Measurements from ENCODE around the gene SLC6A16.

SLC6A16 gene

GRCh38 chr19:49340069-49340864 lies 15.3 kb upstream of the SLC6A16 start:
- Histone ChIP-seq H3K4me1 (no peaks in the 10 kb centered on the region; the same call in 1 of the 2 replicates), H3K27me3 (no peaks in the 10 kb centered on the region), H3K9me3 (no peaks in the 10 kb centered on the region; the same call in 1 of the 2 replicates), H3K4me3 (ENCODE audit: low read depth, low read length) (no peak overlapping the region), H3K36me3 (no peaks in the 10 kb centered on the region)
- peak; percentile 76 for DNase-seq
- TF ChIP-seq, protein P1, sequence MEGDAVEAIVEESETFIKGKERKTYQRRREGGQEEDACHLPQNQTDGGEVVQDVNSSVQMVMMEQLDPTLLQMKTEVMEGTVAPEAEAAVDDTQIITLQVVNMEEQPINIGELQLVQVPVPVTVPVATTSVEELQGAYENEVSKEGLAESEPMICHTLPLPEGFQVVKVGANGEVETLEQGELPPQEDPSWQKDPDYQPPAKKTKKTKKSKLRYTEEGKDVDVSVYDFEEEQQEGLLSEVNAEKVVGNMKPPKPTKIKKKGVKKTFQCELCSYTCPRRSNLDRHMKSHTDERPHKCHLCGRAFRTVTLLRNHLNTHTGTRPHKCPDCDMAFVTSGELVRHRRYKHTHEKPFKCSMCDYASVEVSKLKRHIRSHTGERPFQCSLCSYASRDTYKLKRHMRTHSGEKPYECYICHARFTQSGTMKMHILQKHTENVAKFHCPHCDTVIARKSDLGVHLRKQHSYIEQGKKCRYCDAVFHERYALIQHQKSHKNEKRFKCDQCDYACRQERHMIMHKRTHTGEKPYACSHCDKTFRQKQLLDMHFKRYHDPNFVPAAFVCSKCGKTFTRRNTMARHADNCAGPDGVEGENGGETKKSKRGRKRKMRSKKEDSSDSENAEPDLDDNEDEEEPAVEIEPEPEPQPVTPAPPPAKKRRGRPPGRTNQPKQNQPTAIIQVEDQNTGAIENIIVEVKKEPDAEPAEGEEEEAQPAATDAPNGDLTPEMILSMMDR (IDR thresholded peaks at IDR 0.05; ENCODE audit: low read depth, low read length), result no peak

DNA sequence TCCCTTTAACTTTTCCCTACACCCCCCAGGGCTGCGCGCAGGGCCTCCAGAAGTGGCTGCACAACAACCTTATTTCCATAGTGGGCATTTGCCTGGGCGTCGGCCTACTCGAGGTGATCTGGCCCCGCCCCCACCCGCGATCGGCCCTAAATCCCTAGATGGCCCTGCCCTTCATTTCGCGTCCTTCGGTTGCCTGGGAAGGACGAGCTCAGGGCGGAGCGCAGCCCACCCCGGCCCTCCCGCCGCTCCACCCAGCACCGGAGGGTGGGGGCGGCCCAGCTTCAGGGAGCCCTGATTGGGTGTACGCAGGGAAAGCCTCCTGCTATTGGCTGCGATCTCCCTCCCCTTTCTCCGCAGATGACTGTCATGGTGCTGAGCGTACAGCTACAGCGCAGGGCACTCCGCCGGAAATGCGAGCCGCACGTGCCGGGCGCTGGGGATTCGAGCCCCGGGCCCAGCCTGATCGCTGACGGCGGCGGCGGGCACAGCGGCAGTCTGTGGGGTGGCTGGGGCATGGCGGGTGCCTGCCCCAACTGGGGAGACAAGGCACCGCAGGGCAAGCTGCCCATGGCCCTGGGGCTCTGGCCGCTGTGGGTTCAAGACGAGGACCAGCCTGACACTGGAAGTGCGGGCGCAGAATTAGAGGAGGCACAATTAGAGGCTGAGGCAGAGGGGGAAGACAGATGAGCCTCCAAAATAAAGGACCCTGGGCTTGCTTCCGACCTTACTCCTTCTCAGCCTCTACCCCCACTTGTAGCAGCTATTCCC lies 14.5 kb upstream of the SLC6A16 start:
- H3K4me3 ChIP-seq (ENCODE audit: low read depth, low read length), result no peak overlapping the region
- TF ChIP-seq, protein P1 (IDR thresholded peaks at IDR 0.05; ENCODE audit: low read depth, low read length), result no peak
- no peaks in the 10 kb centered on the region; the same call in 1 of the 2 replicates for H3K4me1 ChIP-seq

DNA sequence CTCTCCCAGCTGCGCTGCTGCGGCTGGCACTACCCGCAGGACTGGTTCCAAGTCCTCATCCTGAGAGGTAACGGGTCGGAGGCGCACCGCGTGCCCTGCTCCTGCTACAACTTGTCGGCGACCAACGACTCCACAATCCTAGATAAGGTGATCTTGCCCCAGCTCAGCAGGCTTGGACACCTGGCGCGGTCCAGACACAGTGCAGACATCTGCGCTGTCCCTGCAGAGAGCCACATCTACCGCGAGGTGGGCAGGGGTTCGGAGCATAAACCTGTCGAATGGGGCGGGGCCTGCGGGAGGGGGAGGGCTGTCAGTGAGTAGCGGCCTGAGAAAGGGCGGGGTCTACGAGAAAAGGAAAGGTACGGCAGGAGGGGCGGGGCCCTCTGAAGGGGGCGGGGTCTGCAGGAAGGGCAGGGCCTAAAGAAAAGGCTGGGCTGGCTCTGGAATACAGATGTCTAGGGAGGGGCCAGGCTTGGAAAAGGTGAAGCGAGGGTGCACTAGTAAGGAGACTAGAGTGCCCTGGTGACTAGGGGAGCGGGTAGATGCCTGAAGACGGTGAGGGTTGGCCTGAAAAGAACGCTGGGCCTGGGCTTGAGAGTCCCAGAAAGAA lies 13.8 kb upstream of the SLC6A16 start:
- peak; percentile 41 for DNase-seq
- no peaks in the 10 kb centered on the region; the same call in 1 of the 2 replicates for H3K9me3 ChIP-seq
- H3K4me3 ChIP-seq (ENCODE audit: low read depth, low read length), result no peak overlapping the region
- H3K36me3 ChIP-seq, result no peaks in the 10 kb centered on the region
- TF ChIP-seq, protein P1 (IDR thresholded peaks at IDR 0.05; ENCODE audit: low read depth, low read length), result no peak
- H3K4me1 ChIP-seq, result no peaks in the 10 kb centered on the region; the same call in 1 of the 2 replicates
- H3K27me3 ChIP-seq, result no peaks in the 10 kb centered on the region

More for the DNA sequence above, 14.5 kb upstream of the SLC6A16 start:
- Histone ChIP-seq H3K27me3 (no peaks in the 10 kb centered on the region), H3K9me3 (no peaks in the 10 kb centered on the region; the same call in 1 of the 2 replicates), H3K36me3 (no peaks in the 10 kb centered on the region)
- DNase-seq, result peak; percentile 65

DNA sequence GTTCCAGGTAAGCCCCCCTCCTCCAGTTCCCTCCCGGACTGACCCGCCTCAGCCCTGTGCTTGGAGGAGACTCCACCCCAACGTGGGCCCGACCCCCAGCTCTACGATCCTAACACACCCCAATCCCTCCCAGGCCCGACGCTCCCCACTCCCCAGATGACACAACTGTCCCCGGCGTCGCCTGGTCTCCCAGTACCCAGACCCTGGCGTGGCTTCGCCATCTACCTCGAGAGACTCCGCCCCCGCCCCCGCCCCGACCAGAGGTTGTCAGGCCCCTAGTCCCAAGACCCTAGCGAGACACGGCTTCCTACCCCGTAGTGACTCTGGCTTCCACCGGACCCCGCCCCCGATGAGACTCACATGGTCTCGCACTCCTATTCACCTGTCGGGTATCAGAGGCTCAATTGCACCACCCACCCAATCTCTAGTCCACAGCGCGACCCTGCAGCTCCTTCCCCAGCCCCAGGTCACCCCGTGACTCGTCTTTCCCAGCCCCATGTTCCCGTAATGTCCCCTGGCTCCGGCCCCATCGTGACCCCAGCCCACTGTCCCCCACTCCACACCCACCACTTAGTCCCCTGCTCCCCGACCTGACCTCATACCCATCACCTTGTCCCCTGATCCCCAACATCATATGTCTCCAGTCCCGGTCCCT lies 13.2 kb upstream of the SLC6A16 start:
- DNase-seq, result no peak
- TF ChIP-seq, protein P1 (IDR thresholded peaks at IDR 0.05; ENCODE audit: low read depth, low read length), result no peak
- Histone ChIP-seq H3K27me3 (no peaks in the 10 kb centered on the region), H3K9me3 (no peaks in the 10 kb centered on the region; the same call in 1 of the 2 replicates), H3K36me3 (no peaks in the 10 kb centered on the region), H3K4me1 (no peaks in the 10 kb centered on the region; the same call in 1 of the 2 replicates), H3K4me3 (ENCODE audit: low read depth, low read length) (no peak overlapping the region)

GRCh38 chr19:49337267-49338022 lies 12.5 kb upstream of the SLC6A16 start:
- Histone ChIP-seq H3K9me3 (no peaks in the 10 kb centered on the region; the same call in 1 of the 2 replicates), H3K27me3 (no peaks in the 10 kb centered on the region), H3K36me3 (no peaks in the 10 kb centered on the region), H3K4me3 (ENCODE audit: low read depth, low read length) (no peak overlapping the region), H3K4me1 (no peaks in the 10 kb centered on the region; the same call in 1 of the 2 replicates)
- TF ChIP-seq, protein P1 (IDR thresholded peaks at IDR 0.05; ENCODE audit: low read depth, low read length), result no peak
- no peak for DNase-seq

Measured in BE2C (cell line).